Measurements from ENCODE around the gene RBMS3. TPM values are rescaled to one million over a fixed set of nuclear protein-coding genes. Genes with fewer than 3 reads are reported as not detected.
A peak's percentile ranks its signal among the peaks of the same experiment; 100 is the strongest.

RBMS3 gene
- total and polyA plus RNA-seq, 4 donors = 4.8 to 117 (median 29.4) TPM

GRCh38 chr3:29924783-29925561 lies 644.1 kb downstream of the RBMS3 start:
- 90 to 93% methylated on average over 10 of the region's 10 CpGs for WGBS, 2 donors
- no peaks in the 10 kb centered on the region for H3K27me3 ChIP-seq (ENCODE audit: control insufficient read depth in 3 of 3, insufficient read depth in 3 of 3, low read length in 2 of 3)

DNA sequence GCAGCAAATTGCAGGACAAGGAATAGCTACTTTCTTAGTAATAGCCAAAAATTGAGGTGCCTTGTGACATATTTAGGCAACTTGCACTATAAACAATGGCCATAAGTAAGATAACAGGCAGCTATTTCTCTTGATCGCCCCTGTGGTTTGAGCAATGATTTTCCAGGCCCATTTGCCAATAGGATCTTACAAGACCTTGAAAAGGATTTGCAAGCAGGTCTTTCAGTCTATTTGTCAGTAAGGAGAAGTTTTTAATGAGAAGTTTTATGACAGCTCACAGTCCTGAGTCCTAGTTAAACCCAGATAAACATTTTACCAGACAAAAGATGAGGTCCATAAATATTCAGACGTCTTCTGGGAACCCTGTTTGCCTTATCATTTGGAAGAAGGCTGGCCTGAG lies 645.5 kb downstream of the RBMS3 start:
- Histone ChIP-seq H3K27ac (ENCODE audit: low read depth in 1 of 2, low read length in 1 of 2) (no peak overlapping the region), H3K4me1 (ENCODE audit: control insufficient read depth in 5 of 5, insufficient read depth in 5 of 5, low read length in 5 of 5) (peaks cover 0 to 32% (median 4%) of the 10 kb centered on the region in 5 donors), H3K9me3 (ENCODE audit: control insufficient read depth in 4 of 4, insufficient read depth in 3 of 4, low read length in 3 of 4) (no peaks in the 10 kb centered on the region), H3K27me3 (ENCODE audit: control insufficient read depth in 3 of 3, insufficient read depth in 3 of 3, low read length in 2 of 3) (no peaks in the 10 kb centered on the region), H3K36me3 (ENCODE audit: control insufficient read depth in 4 of 4, insufficient read depth in 4 of 4, low read length in 4 of 4) (no peaks in the 10 kb centered on the region), H3K4me3 (no peak overlapping the region), H3K9ac (ENCODE audit: insufficient read depth in 1 of 2, low read length in 2 of 2) (no peak overlapping the region)
- ATAC-seq (ENCODE audit: insufficient read depth, low FRiP score) (no peak), DNase-seq (peak in 2 of 3 donors; percentile 26 to 38)
- 74 to 79% methylated on average over 2 of the region's 2 CpGs for WGBS, 2 donors
- TF ChIP-seq, protein P1, sequence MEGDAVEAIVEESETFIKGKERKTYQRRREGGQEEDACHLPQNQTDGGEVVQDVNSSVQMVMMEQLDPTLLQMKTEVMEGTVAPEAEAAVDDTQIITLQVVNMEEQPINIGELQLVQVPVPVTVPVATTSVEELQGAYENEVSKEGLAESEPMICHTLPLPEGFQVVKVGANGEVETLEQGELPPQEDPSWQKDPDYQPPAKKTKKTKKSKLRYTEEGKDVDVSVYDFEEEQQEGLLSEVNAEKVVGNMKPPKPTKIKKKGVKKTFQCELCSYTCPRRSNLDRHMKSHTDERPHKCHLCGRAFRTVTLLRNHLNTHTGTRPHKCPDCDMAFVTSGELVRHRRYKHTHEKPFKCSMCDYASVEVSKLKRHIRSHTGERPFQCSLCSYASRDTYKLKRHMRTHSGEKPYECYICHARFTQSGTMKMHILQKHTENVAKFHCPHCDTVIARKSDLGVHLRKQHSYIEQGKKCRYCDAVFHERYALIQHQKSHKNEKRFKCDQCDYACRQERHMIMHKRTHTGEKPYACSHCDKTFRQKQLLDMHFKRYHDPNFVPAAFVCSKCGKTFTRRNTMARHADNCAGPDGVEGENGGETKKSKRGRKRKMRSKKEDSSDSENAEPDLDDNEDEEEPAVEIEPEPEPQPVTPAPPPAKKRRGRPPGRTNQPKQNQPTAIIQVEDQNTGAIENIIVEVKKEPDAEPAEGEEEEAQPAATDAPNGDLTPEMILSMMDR (IDR thresholded peaks at IDR 0.05; ENCODE audit: control extremely low read depth, extremely low read depth) = no peak

More at GRCh38 chr3:29924783-29925561, 644.1 kb downstream of the RBMS3 start:
- no peak overlapping the region for H3K9ac ChIP-seq (ENCODE audit: insufficient read depth in 1 of 2, low read length in 2 of 2)
- TF ChIP-seq, protein P1 (IDR thresholded peaks at IDR 0.05; ENCODE audit: control extremely low read depth, extremely low read depth) = no peak
- H3K27ac ChIP-seq (ENCODE audit: low read depth in 1 of 2, low read length in 1 of 2) = no peak overlapping the region
- no peaks in the 10 kb centered on the region for H3K36me3 ChIP-seq (ENCODE audit: control insufficient read depth in 4 of 4, insufficient read depth in 4 of 4, low read length in 4 of 4)
- H3K4me1 ChIP-seq (ENCODE audit: control insufficient read depth in 5 of 5, insufficient read depth in 5 of 5, low read length in 5 of 5) = peaks cover 0 to 36% (median 4%) of the 10 kb centered on the region in 5 donors
- H3K4me3 ChIP-seq = no peak overlapping the region
- no peak for ATAC-seq (ENCODE audit: insufficient read depth, low FRiP score)
- H3K9me3 ChIP-seq (ENCODE audit: control insufficient read depth in 4 of 4, insufficient read depth in 3 of 4, low read length in 3 of 4) = no peaks in the 10 kb centered on the region
- no peak for DNase-seq

DNA sequence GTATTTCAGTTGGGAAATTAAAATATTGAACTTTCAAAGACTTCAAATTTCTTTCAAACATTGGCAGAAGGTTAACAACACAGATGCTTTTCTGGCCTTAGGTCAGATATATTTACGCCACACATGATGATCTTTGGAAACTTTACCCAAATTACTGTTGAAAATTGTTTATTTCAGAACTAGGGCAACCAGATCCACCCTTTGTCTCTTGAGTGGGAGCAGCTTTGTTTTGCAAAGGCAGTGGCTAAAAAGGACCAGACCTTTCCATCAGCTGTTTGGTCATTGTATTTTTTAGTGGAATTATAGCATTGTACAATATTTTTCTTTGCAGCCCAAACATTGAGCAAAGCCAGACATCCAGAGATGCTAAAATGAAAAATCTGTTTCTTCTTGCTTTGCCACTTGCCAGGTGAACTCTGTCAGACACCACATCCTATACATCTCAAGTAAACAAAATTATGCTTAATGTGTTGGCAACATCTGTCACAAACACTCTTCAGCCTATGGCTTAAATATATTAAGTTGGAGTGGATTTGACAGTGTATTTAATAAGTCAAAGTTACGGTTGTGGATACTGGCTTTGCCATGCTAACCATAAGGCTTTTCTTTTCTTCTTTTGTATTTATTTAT lies 651.9 kb downstream of the RBMS3 start:
- Histone ChIP-seq H3K27me3 (ENCODE audit: control insufficient read depth in 3 of 3, insufficient read depth in 3 of 3, low read length in 2 of 3) (no peaks in the 10 kb centered on the region), H3K9me3 (ENCODE audit: control insufficient read depth in 4 of 4, insufficient read depth in 3 of 4, low read length in 3 of 4) (no peaks in the 10 kb centered on the region), H3K4me1 (ENCODE audit: control insufficient read depth in 5 of 5, insufficient read depth in 5 of 5, low read length in 5 of 5) (peaks cover 0 to 33% (median 8%) of the 10 kb centered on the region in 5 donors), H3K9ac (ENCODE audit: insufficient read depth in 1 of 2, low read length in 2 of 2) (no peak overlapping the region), H3K36me3 (ENCODE audit: control insufficient read depth in 4 of 4, insufficient read depth in 4 of 4, low read length in 4 of 4) (no peaks in the 10 kb centered on the region), H3K4me3 (no peak overlapping the region), H3K27ac (ENCODE audit: low read depth in 1 of 2, low read length in 1 of 2) (no peak overlapping the region)
- TF ChIP-seq, protein P1 (IDR thresholded peaks at IDR 0.05; ENCODE audit: control extremely low read depth, extremely low read depth) = no peak
- peak in 2 of 3 donors; percentile 62 to 68 for DNase-seq
- WGBS, 2 donors = 88% methylated on average over 2 of the region's 2 CpGs
- no peak for ATAC-seq (ENCODE audit: insufficient read depth, low FRiP score)

Measured in lung (tissue), 12 donors.